Kidney (tissue), 14 donors: ENCODE measurements around the gene TKTL2. TPM values are rescaled to one million over a fixed set of nuclear protein-coding genes. Genes with fewer than 3 reads are reported as not detected.

Experiments used
- DNase-seq, 5 donors: peaks; one replicate each; pipeline ENCODE4 v3.0.0-alpha.2; 2013 to 2020
- FAIRE-seq: peaks from 2 replicates; lab custom pipeline; 2012; peaks lifted over from hg19 to GRCh38; lab: Jason Lieb, UNC
- H3K27ac ChIP-seq, 2 donors: one replicate each; pipeline ENCODE4 v1.7.0; 2013; ENCODE audit warnings: low read depth in 2 of 2, low read length in 2 of 2, inconsistent platforms in 1 of 2
- H3K27me3 ChIP-seq: one replicate; pipeline ENCODE4 v1.7.1; 2013; ENCODE audit warnings: low read length, inconsistent platforms; ENCODE audit not compliant: control insufficient read depth, insufficient read depth
- H3K36me3 ChIP-seq, 3 donors: one replicate each; pipeline versions ENCODE4 v1.7.0 to v1.7.1; 2013; ENCODE audit warnings: low read length in 3 of 3, control low read depth in 1 of 3, inconsistent platforms in 1 of 3; ENCODE audit not compliant: insufficient read depth in 3 of 3, control insufficient read depth in 2 of 3
- H3K4me1 ChIP-seq, 3 donors: one replicate each; pipeline versions ENCODE4 v1.7.0 to v1.7.1; 2013; ENCODE audit warnings: low read length in 3 of 3, inconsistent platforms in 1 of 3, low read depth in 1 of 3; ENCODE audit not compliant: control insufficient read depth in 2 of 3, insufficient read depth in 2 of 3
- H3K4me3 ChIP-seq, 3 donors: one replicate each; pipeline versions ENCODE4 v1.7.0 to v1.8.1; 2013; ENCODE audit warnings: low read length in 3 of 3, control low read depth in 1 of 3, inconsistent platforms in 1 of 3
- H3K9ac ChIP-seq, 3 donors: one replicate each; pipeline versions ENCODE4 v1.7.0 to v1.7.1; 2013; ENCODE audit warnings: low read length in 3 of 3, control low read depth in 1 of 3, inconsistent platforms in 1 of 3
- H3K9me3 ChIP-seq, 3 donors: one replicate each; pipeline versions ENCODE4 v1.7.0 to v1.7.1; 2013; ENCODE audit warnings: low read length in 3 of 3, control low read depth in 1 of 3, inconsistent platforms in 1 of 3; ENCODE audit not compliant: control insufficient read depth in 2 of 3, insufficient read depth in 1 of 3
- CTCF ChIP-seq: IDR thresholded peaks from 3 replicates; pipeline ENCODE4 v1.5.1; 2012; ENCODE audit warnings: mild to moderate bottlenecking, moderate library complexity, borderline replicate concordance; ENCODE audit not compliant: insufficient read depth; ENCODE audit errors: extremely low read depth
- intact Hi-C: fragments of 100-400 bp; cut with DNase I; formaldehyde crosslinking; loops from one replicate; pipeline ENCODE4 v1.11.1; 2022
- polyA plus RNA-seq: library from polyadenylated mRNA; stranded (reverse); fragments of 350-450 nt; fragmentation: Illumina TruSeq; extraction: RNeasy Lipid Tissue Mini Kit (QIAGEN cat#74804); gene quantifications from one replicate; pipeline ENCODE4 v1.2.3, GENCODE V29; 2014; ENCODE audit warnings: low read depth, low replicate concordance; ENCODE audit not compliant: insufficient read depth
- total RNA-seq: library from RNA; stranded (reverse); fragmentation: NEBNext Ultra II Directional; extraction: Animal tissue kit (Norgen Biotek cat#: 25700); gene quantifications from one replicate; pipeline ENCODE4 v1.2.1, GENCODE V29; 2021
- donor health status: control.
- donor health status: control.
- donor health status: control.
- donor health status: control.
- donor health status: control.
- donor health status: DM: yes; HTN: yes; CAD: no.
- donor health status: Normal renal cell carcinoma (clear cell type).

The TKTL2 gene
- total and polyA plus RNA-seq, 2 donors from 2014 or later, result not detected

GRCh38 chr4:163470391-163470790 is 3.2 kb downstream of the TKTL2 start:
- intact Hi-C loops, result no loop called here
- Histone ChIP-seq H3K4me3 (no peak overlapping the region), H3K4me1 (no peaks in the 10 kb centered on the region), H3K9me3 (no peaks in the 10 kb centered on the region), H3K9ac (no peak overlapping the region), H3K36me3 (no peaks in the 10 kb centered on the region), H3K27ac (no peak overlapping the region), H3K27me3 (no peaks in the 10 kb centered on the region)
- no peak for FAIRE-seq
- DNase-seq, result no peak
- TF ChIP-seq CTCF, result no peak

GRCh38 chr4:163467082-163467770 is 6.3 kb downstream of the TKTL2 start:
- FAIRE-seq, result no peak

GRCh38 chr4:163462556-163462955 is 11.0 kb downstream of the TKTL2 start:
- Histone ChIP-seq H3K36me3 (no peaks in the 10 kb centered on the region), H3K9ac (no peak overlapping the region), H3K9me3 (no peaks in the 10 kb centered on the region), H3K27me3 (no peaks in the 10 kb centered on the region), H3K4me3 (no peak overlapping the region), H3K27ac (no peak overlapping the region), H3K4me1 (no peaks in the 10 kb centered on the region)
- DNase-seq (no peak), FAIRE-seq (no peak)
- TF ChIP-seq CTCF, result no peak
- intact Hi-C loops, result no loop called here

More at GRCh38 chr4:163467082-163467770, 6.3 kb downstream of the TKTL2 start:
- Histone ChIP-seq H3K9me3 (no peaks in the 10 kb centered on the region), H3K9ac (no peak overlapping the region), H3K4me1 (no peaks in the 10 kb centered on the region), H3K36me3 (no peaks in the 10 kb centered on the region), H3K4me3 (no peak overlapping the region), H3K27me3 (no peaks in the 10 kb centered on the region), H3K27ac (no peak overlapping the region)
- no peak for DNase-seq
- intact Hi-C loops, result no loop called here
- no peak for TF ChIP-seq CTCF
